ENCODE measurements around the gene CORIN.
"Not testable (repeated sequence)": the region's sequence is repeated elsewhere in the genome, so short reads cannot be mapped to it uniquely, and the experiment has no call there.

The CORIN gene

DNA sequence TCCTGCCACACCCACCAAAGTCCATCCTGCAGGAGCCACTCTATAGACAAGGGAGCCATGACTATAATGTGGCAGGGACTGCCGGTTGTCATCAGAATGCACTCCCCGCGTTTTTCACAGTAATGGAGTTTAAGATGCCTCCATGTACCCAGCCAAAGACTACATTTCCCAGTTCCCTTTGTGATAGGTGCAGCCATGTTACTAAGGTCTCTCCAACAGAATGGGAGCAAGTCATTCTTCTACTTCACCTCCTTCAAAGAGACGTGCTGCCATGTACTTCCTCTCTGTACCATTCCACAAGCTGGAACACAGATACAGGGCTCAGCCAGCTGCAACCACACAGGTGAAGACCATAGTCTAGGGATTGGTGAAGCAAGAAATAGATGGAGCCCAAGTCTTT, 126.7 kb downstream of the CORIN start:
- DNase-seq (ENCODE audit: extremely low spot score), result no peak
- POLR2A ChIA-PET, result no interaction called here
- CTCF ChIA-PET, result no interaction called here
- TF ChIP-seq SUZ12 (IDR thresholded peaks at IDR 0.05) (no peak), LEF1 (IDR thresholded peaks at IDR 0.05; ENCODE audit: borderline replicate concordance) (no peak), BHLHE40 (IDR thresholded peaks at IDR 0.05; ENCODE audit: borderline replicate concordance) (no peak), ARNT (IDR thresholded peaks at IDR 0.05) (no peak), ELF4 (IDR thresholded peaks at IDR 0.05) (no peak), PKNOX1 (IDR thresholded peaks at IDR 0.05) (no peak), FOXM1 (IDR thresholded peaks at IDR 0.05; ENCODE audit: borderline replicate concordance) (no peak), CTBP1 (IDR thresholded peaks at IDR 0.05; ENCODE audit: borderline replicate concordance) (no peak), ZNF384 (IDR thresholded peaks at IDR 0.05) (no peak), FOXK2 (IDR thresholded peaks at IDR 0.05) (no peak), FOXA1 (IDR thresholded peaks at IDR 0.05) (no peak), NFRKB (IDR thresholded peaks at IDR 0.05) (no peak), L3MBTL2 (conservative IDR thresholded peaks at IDR 0.05) (no peak), TARDBP (IDR thresholded peaks at IDR 0.05) (no peak), SP1 (IDR thresholded peaks at IDR 0.05) (no peak), HDGF (IDR thresholded peaks at IDR 0.05; ENCODE audit: borderline replicate concordance) (no peak)

- CTCF ChIA-PET, result interaction anchor here (1.5 to 1.9 kb wide), 2 partner anchors 9 to 131 kb away, joined by 3 to 20 read pairs; partner anchors contain the start of gene CORIN
- POLR2A ChIA-PET; DNase-seq (ENCODE audit: extremely low spot score): not testable (repeated sequence)
These were observed 131.5 kb downstream of the CORIN start for GRCh38 chr4:47706352-47706751.

- POLR2A ChIA-PET, result no interaction called here
- DNase-seq (ENCODE audit: extremely low spot score), result peak; percentile 7
- CTCF ChIA-PET, result interaction anchor here (0.6 to 1.9 kb wide), 5 partner anchors 10 to 136 kb away, joined by 3 to 20 read pairs (median 3); partner anchors contain the start of gene CORIN
- TF ChIP-seq FOXA1 (IDR thresholded peaks at IDR 0.05) (no peak), FOXK2 (IDR thresholded peaks at IDR 0.05) (no peak), HDGF (IDR thresholded peaks at IDR 0.05; ENCODE audit: borderline replicate concordance) (no peak), SP1 (IDR thresholded peaks at IDR 0.05) (no peak), BHLHE40 (IDR thresholded peaks at IDR 0.05; ENCODE audit: borderline replicate concordance) (no peak), ELF4 (IDR thresholded peaks at IDR 0.05) (no peak), PKNOX1 (IDR thresholded peaks at IDR 0.05) (no peak), ARNT (IDR thresholded peaks at IDR 0.05) (no peak), NFRKB (IDR thresholded peaks at IDR 0.05) (no peak), LEF1 (IDR thresholded peaks at IDR 0.05; ENCODE audit: borderline replicate concordance) (no peak), SUZ12 (IDR thresholded peaks at IDR 0.05) (no peak), CTBP1 (IDR thresholded peaks at IDR 0.05; ENCODE audit: borderline replicate concordance) (no peak), TARDBP (IDR thresholded peaks at IDR 0.05) (no peak), ZNF384 (IDR thresholded peaks at IDR 0.05) (no peak), L3MBTL2 (conservative IDR thresholded peaks at IDR 0.05) (no peak), FOXM1 (IDR thresholded peaks at IDR 0.05; ENCODE audit: borderline replicate concordance) (no peak)
These were observed 132.4 kb downstream of the CORIN start for GRCh38 chr4:47705326-47705981.

DNA sequence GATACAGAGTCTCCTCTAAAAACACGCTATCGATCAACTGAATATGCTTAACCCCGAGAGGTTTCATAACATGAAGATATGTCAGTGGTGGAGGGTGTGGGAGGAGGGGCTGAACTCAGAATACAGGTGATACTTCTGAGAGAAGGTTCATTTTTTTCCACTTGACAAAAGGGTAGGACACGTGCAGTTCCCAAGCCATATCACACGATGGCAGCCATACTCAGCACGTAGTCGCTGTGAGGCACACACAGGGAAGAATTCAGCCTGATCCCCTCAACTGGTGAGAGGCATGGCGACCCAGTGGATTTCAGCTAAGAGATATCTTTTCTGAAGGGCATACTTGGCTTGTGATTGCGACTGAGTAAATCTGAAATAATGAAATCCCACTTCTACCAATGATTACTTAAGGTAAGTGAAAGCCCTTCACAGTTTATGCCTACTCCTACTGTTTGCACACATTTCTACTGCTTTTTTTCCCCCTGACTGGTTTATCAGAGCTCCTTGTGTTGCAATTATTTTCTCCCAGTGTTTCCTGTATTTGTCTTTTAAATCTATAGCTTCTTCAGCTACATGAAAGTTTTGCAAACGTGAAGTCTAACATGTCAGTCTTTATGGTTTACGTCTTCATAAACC, 133.1 kb downstream of the CORIN start:
- TF ChIP-seq ZNF384 (IDR thresholded peaks at IDR 0.05) (no peak), L3MBTL2 (conservative IDR thresholded peaks at IDR 0.05) (peak; percentile 42; the same call in 1 of the 2 replicates), HDGF (IDR thresholded peaks at IDR 0.05; ENCODE audit: borderline replicate concordance) (no peak)
- ChIA-PET CTCF (interaction anchor here (0.5 to 1.9 kb wide), 7 partner anchors 10 to 326 kb away, joined by 3 to 20 read pairs (median 3); partner anchors contain the start of gene CORIN), POLR2A (no interaction called here)
- DNase-seq (ENCODE audit: extremely low spot score), result peak; percentile 28

DNA sequence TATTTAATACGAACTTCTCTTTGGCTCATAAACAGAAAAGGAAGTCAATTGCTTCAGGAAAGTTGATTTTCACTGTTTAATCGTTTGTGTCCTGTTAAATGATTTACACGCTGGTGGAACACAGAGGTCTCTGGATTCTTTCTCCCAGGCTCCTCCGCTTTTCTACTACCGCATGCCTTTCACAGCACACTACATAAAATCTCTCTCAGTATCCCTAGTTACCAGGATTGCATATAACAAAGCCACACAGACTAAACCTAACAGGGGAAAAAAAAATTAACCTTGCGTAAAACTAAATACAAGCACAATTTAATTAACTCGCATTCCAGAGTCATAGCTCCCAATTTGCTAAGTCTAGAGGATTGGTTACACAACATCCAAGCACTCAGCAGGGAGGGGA, 133.9 kb downstream of the CORIN start:
- no peak for DNase-seq (ENCODE audit: extremely low spot score)
- ChIA-PET CTCF (no interaction called here), POLR2A (no interaction called here)
- TF ChIP-seq HDGF (IDR thresholded peaks at IDR 0.05; ENCODE audit: borderline replicate concordance) (no peak), FOXK2 (IDR thresholded peaks at IDR 0.05) (no peak), NFRKB (IDR thresholded peaks at IDR 0.05) (no peak), L3MBTL2 (conservative IDR thresholded peaks at IDR 0.05) (no peak), ELF4 (IDR thresholded peaks at IDR 0.05) (no peak), ARNT (IDR thresholded peaks at IDR 0.05) (no peak), TARDBP (IDR thresholded peaks at IDR 0.05) (no peak), FOXM1 (IDR thresholded peaks at IDR 0.05; ENCODE audit: borderline replicate concordance) (no peak), FOXA1 (IDR thresholded peaks at IDR 0.05) (no peak), ZNF384 (IDR thresholded peaks at IDR 0.05) (no peak)

- ChIA-PET POLR2A (no interaction called here), CTCF (interaction anchor here (1.2 kb wide), 1 partner anchor 134 kb away, joined by 4 read pairs; no protein-coding TSS in a partner anchor)
- DNase-seq (ENCODE audit: extremely low spot score), result no peak
- TF ChIP-seq FOXK2 (IDR thresholded peaks at IDR 0.05), result no peak
- no peak for TF ChIP-seq PKNOX1 (IDR thresholded peaks at IDR 0.05)
- TF ChIP-seq ZNF384 (IDR thresholded peaks at IDR 0.05), result no peak
- TF ChIP-seq ELF4 (IDR thresholded peaks at IDR 0.05), result no peak
- no peak for TF ChIP-seq HDGF (IDR thresholded peaks at IDR 0.05; ENCODE audit: borderline replicate concordance)
- TF ChIP-seq NFRKB (IDR thresholded peaks at IDR 0.05), result no peak
- no peak for TF ChIP-seq L3MBTL2 (conservative IDR thresholded peaks at IDR 0.05)
- no peak for TF ChIP-seq ARNT (IDR thresholded peaks at IDR 0.05)
- TF ChIP-seq SUZ12 (IDR thresholded peaks at IDR 0.05), result no peak
- no peak for TF ChIP-seq TARDBP (IDR thresholded peaks at IDR 0.05)
- no peak for TF ChIP-seq SP1 (IDR thresholded peaks at IDR 0.05)
- no peak for TF ChIP-seq FOXM1 (IDR thresholded peaks at IDR 0.05; ENCODE audit: borderline replicate concordance)
- TF ChIP-seq LEF1 (IDR thresholded peaks at IDR 0.05; ENCODE audit: borderline replicate concordance), result no peak
- TF ChIP-seq FOXA1 (IDR thresholded peaks at IDR 0.05), result no peak
These were observed 134.9 kb downstream of the CORIN start for GRCh38 chr4:47703008-47703407.

Measured in HEK293T (cell line).